ENCODE measurements around the gene ZBTB33.

The ZBTB33 gene

DNA sequence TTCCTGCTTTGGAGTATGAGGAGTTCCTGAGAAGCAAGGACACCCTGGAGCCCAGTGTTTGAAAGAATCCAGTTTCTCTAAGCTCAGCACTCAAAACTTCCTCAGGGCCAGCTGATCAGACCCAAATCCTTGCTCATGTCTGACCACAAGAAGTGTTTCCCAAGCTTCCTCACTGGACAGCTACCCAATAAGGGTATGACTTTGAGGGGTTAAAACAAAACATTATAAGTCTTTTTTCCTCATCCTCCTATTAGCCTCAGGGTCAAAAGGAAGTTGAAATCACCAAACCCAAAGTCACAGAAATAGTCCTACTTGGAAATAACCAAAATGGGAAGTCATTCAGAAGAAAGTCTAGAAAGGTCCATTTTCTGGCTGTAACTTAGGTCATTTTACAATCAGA lies 13.7 kb downstream of the ZBTB33 start:
- DNase-seq (ENCODE audit: low read depth in 3 of 3) = no peak

DNA sequence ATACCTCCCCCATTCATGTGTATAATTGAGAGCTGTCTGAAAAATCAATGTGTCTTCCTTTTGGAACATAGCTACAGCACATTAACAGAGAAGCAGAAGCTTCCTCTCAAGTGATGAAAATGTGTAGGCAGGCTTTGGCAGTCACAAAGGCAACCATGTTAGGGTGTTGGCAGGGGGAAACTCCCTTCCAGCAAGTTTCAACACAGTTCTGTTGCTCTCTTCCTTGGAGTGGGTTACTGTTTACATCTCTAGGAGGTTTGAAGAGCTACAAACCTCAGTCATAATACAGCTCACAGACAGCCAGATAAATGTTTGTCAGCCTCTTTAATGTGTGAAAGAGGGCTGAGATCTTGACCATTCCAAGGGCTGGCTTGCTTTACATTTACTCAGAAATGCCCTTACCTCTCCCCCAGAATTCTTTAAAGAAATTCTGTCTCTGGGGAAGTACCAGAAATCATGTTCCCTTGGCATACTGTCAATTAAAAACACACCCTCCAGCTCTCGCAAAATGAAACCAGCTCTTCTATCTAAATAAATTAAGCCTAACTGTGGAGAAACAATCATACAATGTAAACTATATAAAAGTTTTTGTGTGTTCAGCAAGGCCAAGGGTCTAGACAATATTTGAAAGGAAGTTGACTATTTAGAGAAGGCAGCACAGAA lies 18.9 kb downstream of the ZBTB33 start:
- no peak for DNase-seq (ENCODE audit: low read depth in 3 of 3)

DNA sequence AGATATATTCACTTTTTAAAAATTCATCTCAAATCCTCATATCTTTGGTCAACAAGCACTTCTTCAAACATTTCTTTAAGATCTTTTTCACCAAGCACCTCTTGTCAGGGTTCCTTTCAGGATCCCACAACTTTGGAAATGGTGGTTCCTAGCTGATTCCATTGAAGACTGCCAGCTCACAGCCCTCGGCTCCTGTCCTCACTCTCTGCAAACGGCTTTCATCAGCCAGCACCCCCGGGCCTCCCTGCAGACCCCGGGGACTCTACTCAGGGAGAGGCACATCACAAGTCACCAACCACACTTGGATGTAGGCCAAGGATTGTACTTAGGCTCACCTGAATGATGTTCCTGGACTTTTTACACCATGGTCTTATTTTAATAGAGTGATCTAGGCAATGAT lies 20.0 kb downstream of the ZBTB33 start:
- no peak for DNase-seq (ENCODE audit: low read depth in 3 of 3)

DNA sequence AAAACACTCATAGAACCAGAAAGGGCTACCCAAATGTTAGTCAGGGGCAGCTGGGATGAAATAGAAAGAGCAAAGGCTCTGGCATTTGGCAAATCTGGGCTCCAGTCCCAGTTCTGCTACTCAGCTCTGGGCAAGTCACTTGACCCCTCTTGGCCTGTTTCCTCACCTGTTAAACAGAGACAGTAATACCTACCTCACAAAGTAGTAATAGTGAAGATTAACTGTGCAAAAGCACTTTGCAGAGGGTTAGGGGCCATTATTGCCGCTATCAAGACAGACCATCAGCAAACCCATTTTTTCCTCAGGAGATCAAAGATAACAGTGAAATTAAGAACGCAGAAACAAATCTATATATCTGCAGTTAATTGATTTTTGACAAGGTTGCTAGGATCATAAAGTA lies 20.6 kb downstream of the ZBTB33 start:
- DNase-seq (ENCODE audit: low read depth in 3 of 3) = no peak

DNA sequence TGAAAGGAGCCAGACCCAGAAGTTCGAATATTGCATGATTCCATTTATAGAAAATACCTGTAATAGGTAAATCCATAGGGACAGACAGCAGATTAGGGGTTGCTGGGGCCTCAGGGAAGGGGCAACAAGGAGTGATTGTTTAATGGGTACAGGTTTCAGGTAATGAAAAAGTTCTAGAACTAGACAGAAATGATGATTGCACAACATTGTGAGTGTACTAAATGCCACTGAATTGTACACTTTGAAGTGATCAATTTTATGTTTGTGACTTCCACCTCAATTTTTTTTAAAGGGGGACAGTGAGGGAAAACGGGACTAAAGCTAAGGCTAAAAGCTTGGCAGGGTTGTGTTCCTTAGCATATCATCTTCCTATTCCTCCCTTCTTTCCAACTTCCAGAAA lies 23.5 kb downstream of the ZBTB33 start:
- no peak for DNase-seq (ENCODE audit: low read depth in 3 of 3)

DNA sequence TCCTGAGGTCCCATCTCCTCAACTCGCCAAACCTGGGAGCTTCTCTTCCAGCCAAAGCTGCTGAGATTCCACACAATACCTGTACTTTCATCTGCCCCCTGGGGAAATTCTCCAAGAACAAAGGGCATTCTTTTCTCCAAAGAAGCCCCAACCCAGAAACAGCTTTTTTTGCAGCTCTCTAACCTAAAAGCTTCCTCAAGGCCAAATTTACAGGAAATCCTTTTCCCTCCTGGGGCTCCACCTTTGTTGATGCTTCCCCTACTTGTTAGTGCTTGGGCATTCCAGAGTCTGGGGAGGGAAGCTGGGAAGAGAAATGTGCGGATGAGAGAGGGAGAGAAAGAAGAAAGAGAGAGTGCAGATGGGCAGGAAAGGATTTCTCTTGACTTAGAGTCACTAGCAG lies 24.3 kb downstream of the ZBTB33 start:
- DNase-seq (ENCODE audit: low read depth in 3 of 3) = no peak

DNA sequence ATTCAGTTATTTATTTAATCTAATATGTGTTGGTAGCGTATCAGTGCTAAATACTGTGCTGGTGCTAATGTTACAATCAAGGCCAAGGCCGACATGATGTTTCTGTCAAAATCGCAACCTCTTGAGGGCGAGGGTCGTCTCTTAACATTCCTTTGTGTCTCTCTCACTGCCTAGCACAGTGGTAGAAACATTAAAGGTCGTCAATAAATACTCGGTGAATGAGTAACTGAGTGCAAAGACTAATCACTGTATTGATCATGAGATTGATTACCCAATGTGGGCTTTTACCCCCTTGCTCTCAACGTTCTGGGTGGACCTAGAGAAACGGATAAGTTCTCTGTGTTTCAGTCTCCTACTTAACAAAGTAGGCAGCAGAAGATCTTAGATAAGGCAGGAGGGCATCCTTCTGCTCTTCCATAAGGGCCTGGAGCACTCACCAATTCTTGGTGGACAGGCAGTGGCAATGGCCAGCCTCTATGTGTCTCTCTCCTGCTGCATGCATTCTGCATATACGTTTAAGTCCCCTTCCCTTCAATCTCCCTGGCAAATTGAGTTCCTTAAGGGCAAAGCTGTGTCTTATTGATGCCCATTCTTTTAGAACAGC lies 30.5 kb downstream of the ZBTB33 start:
- no peak for DNase-seq (ENCODE audit: low read depth in 3 of 3)

DNA sequence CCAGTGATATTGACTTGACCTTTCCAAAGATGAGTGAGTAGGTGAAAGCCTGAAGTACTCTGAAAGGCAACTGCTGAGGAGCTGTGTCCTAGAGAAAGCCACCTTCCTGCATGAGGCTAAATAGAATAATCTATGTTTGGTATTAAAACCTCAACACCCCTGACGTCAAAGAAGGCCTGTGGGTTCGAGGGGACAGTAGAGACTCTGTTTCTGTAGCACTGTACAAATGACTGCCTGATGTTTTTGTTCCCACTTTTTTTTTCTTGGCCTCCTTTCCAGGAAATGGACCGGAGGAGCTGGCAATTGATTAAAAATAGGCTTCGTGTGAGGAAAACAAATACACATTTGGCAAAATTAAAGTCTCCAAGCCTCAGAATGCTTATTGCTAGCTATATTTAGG lies 31.1 kb downstream of the ZBTB33 start:
- DNase-seq (ENCODE audit: low read depth in 3 of 3) = no peak

DNA sequence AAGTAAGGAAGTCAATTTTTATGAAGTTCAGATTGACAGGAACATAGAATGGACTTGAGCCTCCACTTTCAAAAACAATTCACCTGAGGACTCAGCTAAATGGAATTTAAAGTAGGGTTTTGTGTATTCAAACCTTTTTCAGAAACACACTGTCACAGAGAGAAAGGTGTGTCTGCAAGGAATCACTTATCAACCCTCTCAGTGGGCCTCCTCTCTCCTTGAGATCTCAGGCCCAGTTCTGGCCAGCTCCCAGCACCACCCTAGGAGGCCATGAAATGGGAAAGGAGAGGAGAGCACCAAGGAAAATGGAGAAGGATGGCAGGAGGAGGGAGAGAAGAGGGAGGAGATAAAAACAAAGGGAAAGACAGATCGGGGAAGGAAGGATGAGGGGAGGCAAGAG lies 32.1 kb downstream of the ZBTB33 start:
- DNase-seq (ENCODE audit: low read depth in 3 of 3) = no peak

DNA sequence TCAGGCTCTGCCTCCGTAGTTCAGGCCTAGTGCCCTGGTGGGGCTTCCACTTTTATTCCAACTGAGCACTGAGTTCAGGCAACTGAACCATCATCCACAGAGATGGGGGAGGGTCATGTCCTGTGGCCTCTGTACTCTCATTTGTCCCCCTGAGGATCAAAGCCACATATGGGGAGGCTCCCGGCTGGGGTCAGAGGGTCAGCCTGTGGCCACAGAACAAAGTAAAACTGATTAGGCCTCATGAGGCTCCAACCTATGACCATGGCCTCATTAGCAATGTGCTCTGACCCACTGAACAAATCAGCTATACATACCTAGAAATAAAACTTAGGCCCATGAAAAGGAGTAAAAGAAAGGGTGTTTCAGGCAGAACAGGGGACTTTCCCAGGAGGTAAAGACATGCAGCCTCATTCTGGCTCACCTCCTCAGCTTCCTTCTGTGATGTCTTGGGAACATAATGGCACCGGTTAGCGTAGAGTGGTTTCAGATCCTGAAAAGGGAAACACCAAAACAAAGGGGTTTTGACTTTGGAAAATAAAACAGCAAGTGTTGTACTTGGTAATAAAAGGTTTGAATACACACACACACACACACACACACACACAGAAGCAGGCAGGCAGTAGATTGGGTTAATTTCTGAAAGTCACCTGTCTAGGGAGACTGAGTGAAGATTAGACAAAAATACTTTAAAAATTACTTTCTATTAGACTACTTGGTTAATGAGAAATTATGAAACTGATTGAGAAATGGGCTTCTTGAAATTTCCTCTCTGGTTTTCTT lies 36.3 kb downstream of the ZBTB33 start:
- no peak for DNase-seq (ENCODE audit: low read depth in 3 of 3)

DNA sequence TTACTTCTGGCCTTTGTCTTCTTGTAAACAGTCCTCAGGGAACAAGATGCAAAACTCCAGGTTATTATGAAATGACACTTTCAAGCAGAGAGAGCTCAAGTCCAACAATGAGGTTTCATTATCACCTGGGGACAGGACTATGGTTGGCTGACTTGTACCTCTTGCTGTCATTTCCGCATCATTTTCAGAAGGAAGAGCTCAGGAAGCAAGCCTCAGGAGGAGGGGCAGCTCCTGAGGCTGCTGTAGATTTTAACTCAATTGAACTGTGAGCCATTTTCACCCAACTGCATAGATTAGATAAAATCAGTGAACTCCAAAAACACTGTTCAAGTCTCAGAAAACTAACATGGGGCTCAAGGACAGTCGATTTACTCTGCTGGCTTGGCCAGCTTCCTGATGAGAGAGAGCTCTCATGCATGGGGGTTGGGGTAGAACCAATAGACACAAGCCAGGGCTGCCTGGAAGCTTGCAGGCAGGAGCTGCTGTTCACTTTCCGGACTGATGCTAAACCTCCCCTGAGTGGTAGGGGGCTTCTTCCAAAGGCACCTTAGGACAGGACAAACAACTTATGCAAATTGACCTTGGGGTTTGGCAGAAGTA lies 37.0 kb downstream of the ZBTB33 start:
- DNase-seq (ENCODE audit: low read depth in 3 of 3) = no peak

DNA sequence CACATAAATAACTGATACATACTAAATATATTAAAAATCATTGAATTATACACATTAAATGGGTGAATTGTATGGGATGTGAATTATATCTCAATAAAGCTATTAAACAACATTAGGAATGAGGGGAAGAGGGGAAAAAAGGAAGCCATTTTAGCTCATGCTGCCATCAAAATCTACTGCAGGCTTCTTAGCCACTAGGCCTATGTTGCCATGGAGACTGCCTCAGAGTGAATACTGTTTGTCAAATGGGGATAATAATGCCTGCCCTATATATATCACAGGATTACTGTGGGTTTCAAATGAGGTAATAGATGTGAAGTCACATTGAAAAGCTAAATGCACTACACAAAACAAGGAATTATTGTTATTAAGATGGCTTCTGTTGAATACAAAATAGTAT lies 39.5 kb downstream of the ZBTB33 start:
- DNase-seq (ENCODE audit: low read depth in 3 of 3) = no peak

DNA sequence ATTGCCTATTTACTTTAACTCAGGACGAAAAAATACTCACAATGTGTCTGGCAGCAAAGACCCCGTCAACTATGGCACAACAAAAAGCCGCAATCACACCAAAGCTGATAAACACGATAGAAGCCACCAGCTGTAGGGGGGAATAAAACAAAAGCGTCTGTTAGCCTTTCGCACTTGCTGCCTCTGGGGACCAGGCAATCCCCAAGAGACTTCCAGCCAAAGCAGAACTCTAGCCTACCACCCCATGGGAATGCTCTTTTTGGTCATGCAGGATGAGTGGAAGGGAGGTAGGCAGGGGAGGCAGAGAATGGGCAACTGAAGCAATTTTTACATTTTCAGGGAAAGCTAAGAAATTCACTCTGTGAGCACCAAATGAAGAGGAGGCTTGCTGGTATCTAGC lies 40.6 kb downstream of the ZBTB33 start:
- DNase-seq (ENCODE audit: low read depth in 3 of 3) = no peak

DNA sequence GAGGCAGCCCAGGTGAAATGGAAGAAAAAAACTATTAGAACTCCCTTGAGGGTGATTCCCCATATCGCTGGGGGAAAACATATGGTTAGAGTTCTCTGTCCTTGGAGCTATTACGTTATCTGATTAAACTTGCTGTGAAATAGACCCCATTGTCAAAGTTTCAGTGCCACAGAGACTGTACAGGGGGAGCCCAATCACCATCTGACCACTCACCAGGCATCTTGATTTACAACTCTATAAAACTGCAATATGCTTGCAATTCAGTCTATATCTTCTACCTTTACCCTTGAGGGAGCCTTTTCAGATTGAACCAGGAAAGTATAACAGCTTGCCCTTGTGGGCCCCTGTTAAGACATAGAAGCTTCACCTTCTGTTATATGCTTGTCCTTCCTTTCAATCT lies 42.4 kb downstream of the ZBTB33 start:
- no peak for DNase-seq (ENCODE audit: low read depth in 3 of 3)

DNA sequence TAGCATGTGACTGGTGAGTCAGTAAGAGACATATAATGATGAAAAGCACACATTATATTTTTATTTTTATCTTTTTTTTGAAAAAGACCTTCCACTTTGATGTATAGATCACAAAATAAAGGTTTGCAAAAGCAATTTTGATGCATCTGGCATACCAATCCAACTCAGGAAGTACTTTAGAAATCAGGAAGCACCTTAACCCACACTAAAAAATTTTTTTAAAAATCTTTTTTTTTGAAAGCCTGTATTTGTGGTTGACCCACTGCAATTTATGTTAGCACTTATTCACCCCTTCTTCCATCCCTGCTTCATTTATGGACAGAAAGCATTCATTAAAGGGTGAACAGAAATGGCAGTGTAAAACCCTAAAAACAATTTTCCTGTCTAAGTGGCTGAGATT lies 44.0 kb downstream of the ZBTB33 start:
- no peak for DNase-seq (ENCODE audit: low read depth in 3 of 3)

DNA sequence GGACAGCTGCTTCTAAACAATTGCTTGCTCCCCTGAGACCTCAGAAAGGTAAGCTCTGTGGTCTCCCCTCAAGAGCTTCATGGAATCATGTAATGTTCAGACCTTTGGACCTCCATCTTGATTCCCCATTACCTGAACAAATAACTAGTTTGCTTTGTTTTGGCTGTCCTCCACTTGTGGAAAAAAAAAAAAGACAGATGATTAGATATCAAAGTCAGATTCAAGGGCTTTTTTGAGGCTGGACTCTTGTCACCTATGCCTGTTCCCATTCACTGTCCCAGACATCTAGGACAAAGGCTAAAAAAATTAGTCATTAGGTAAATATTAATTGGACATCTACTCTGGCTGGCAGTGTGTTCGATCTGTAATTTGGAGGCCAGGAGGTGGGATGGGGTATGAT lies 47.3 kb downstream of the ZBTB33 start:
- no peak for DNase-seq (ENCODE audit: low read depth in 3 of 3)

DNA sequence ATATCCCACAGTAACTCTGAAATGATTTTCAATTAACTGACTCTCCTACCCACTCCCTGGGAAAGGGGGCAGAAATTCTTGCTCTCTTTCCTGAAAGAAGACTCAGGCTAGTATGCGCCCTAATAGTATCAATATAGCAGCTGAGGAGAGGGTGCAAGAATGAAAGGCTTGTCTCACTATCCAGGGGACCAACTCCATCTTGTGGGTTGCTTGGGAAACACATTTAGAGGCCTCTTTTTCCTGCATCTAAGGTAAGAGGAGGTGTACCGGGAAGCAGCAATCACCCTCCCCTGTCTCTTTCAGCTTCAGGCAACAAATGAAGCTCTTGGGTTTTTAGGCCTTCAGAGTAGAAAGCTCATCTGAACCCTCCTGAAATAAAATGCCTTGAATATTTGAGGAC lies 49.3 kb downstream of the ZBTB33 start:
- no peak for DNase-seq (ENCODE audit: low read depth in 3 of 3)

DNA sequence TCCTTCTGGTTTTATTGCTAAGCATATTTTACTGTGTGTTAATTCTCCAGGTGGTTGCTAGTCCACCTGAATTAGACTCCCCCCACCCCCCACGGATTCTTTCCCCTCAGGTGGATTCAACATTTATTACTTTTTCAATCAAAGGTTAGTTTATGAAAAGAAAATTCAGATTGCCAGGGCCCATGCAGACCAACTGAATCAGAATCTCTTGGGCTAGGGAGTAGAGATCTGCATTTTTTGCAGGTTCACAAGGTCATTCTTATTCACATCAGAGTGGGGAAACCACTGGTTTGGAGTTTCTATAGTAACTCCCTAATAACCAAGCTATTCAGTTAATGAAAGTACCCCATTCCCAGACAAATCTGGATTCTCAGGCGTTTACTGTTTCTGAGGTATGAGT lies 50.9 kb downstream of the ZBTB33 start:
- DNase-seq (ENCODE audit: low read depth in 3 of 3) = no peak

DNA sequence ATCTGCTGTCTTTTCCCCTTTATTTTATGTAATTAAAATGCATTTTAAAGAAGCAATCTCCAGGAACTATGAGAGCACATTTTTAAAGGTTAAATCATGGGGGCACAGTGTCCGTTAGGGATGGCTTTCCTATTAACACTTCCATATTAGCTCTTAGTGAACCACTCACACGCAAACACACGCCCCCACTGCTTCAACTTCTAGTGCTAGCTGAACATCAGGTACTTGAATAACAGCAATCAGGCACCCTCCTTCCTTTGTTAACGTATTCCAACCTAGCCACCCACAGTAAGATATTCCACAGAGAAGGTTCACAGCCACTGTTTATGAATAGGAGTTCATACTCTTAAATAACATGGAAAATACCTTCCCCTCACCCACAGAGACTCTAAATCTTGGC lies 51.3 kb downstream of the ZBTB33 start:
- no peak for DNase-seq (ENCODE audit: low read depth in 3 of 3)

DNA sequence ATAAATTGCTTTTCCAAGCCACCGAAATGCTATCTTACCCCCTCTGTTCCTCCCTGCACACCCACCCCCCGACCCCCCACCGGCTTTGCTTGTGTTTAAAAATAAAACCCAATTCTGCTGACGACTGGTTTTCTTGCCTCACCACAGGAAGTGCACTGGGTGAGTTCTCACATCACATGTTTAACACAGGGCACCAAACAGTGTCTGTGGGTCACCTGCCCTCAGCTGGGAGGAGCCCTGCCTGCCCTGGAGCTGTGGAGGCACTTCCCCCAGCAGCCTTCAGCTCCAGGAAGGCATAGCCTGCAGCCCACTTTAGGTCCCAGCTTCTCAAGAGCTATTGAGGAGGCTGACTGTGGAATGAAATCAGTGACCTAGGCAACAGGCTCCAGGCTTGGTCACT lies 51.8 kb downstream of the ZBTB33 start:
- no peak for DNase-seq (ENCODE audit: low read depth in 3 of 3)

DNA sequence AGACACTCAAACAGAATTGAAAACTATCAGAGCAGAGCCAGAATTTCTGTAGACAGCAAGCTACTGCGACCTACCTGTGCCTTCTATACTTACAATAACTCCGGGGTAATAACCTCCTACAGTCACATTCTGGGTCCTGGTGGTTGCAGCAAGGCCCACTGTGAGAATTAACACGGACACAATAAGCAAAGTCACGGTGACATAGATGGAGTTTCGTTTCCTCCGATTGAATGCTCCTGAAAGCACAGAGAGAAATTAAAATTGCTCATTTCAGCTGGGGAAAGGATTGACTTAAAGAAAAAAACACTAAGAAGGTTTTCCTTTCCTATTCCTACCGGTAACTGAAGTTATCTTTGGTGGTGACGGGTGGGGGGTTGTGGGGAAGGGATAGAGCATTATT lies 53.6 kb downstream of the ZBTB33 start:
- DNase-seq (ENCODE audit: low read depth in 3 of 3) = no peak

DNA sequence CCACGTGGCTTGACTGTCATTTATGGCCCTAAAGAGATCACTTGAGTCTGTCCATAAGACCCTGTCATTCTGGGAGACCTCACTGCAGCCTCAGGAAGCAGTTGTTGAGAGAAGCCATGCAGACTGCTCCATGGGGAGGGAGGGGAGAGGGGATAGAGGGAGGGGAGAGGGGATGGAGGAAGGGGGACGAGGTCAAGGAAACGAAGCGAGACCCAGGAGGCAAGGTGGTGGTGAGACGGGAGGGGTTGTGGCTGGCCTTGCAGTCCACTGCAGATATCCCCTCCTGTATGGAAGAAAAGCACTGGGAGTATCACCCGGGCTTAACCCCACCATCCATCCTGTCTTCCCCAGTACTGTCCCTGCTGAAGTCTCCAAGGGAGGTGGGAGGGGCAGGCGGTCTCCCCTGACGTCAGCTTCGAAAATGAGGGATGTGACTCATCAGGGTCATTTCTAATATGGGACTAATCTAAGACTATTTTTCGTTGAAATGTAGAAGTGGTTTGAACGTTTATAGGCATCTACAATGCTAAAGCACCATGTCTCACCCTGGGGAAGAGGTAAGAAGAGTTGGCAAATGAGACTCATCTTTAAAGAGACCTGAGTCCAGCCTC lies 55.0 kb downstream of the ZBTB33 start:
- DNase-seq (ENCODE audit: low read depth in 3 of 3) = no peak

DNA sequence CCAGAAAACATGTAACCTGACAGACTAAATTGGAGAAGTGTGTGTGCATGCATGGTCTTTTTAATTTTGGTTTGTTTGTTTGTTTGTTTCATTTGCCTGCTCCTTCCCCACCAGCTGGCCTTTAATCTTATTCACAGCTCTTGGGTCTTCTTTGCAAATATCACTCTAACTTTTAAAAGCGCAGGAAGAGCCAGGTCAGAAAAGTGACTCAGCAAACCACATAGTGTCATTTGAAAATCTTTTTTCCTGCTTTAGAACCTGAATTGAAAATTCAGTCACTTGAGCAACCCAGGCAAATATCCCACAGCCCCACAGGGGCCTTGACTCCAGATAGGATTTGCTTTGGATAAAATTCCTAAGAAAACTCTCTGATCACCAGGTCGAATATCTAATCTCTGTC lies 56.0 kb downstream of the ZBTB33 start:
- DNase-seq (ENCODE audit: low read depth in 3 of 3) = no peak
